GM18507 (cell line): Measurements from ENCODE around the gene MPZ.
"Not testable (repeated sequence)": the region's sequence is repeated elsewhere in the genome, so short reads cannot be mapped to it uniquely, and the experiment has no call there.

Experiments
- DNase-seq: peaks from one replicate; pipeline ENCODE4 v3.0.0; 2011; ENCODE audit warnings: low read depth; ENCODE audit not compliant: insufficient read length; ENCODE audit errors: extremely low spot score
- FAIRE-seq: peaks from 2 replicates; lab custom pipeline; 2011; peaks lifted over from hg19 to GRCh38; lab: Jason Lieb, UNC

Gene MPZ

DNA sequence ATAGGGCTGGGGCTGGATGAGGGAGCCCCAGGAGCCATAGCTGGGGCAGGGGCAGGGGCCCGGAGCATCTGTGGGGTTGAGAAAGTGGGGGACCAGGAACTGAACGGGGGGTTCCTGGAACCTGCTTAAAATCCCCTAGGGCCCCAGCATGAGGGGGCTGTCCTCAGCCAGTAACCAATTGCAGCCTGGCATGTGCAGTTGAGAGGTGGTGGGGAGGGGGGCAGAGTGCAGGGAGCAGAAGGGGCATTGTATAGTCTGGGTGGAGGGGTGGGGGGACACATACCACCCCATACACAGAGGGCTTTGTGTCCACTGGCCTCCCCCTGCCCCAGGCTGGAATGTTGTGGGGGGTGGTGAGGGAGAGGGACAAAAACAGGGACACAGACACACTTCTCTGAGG is at the start of gene MPZ:
MPZ (minus strand) TSS at position 101 of the 400 bp plus-strand sequence; CDS start at position 38, 63 bp downstream.
- no peak for DNase-seq
- FAIRE-seq = no peak

DNA sequence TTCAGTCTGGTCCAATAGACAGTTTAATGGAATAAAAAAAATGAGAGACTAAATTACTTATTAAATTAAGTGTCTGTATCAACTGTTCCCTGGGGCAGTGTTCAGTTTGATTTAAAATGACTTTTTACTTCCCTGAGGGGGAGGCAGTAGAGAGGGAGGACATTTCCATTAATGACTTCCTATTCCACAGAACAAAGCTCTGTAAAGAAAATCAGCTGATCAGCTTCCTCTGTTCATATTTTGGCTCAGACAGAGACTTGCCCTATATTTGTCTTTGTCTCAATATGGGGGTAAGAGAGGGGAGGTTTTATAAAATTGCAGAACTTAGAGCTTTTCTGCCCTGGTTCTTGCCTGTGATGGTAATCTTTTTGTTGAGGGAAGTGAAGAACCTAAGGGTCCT is 49.5 kb upstream of the MPZ start:
- FAIRE-seq (no peak), DNase-seq (no peak)

DNA sequence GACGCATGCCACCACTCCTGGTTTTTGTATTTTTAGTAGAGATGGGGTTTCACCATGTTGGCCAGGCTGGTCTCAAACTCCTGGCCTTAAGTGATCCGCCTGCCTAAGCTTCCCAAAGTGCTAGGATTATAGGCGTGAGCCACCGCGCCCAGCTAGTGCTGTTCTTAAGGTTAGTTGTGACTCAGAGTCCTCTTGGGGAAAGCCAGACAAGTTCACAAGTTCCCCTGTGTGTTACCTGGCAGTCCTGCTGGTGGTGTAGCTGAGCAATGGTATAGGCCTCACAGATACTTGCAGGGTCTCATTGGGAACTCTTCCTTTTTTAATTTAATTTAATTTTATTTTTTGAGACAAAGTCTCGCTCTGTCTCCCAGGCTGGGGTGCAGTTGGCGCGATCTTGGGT is 47.3 kb upstream of the MPZ start:
- FAIRE-seq (no peak), DNase-seq (no peak)

DNA sequence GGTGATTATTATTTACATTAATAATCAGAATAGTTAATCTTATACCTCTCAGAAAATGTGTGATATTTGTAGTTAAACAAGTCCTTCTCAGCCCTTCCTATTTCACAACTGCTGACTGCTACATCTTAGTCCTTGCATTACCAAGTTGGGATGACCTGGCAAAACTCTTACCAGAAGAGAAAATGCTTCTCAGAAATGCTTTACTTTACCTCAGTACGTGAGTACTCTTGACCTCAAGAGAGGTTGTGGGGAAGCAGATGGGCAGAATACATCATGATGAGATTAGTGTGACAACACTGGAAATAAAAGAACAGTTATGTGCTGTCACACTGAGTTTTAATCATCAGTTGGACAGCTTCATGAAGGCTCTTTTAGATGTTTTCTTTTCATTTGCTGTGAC is 41.7 kb upstream of the MPZ start:
- no peak for DNase-seq
- no peak for FAIRE-seq

DNA sequence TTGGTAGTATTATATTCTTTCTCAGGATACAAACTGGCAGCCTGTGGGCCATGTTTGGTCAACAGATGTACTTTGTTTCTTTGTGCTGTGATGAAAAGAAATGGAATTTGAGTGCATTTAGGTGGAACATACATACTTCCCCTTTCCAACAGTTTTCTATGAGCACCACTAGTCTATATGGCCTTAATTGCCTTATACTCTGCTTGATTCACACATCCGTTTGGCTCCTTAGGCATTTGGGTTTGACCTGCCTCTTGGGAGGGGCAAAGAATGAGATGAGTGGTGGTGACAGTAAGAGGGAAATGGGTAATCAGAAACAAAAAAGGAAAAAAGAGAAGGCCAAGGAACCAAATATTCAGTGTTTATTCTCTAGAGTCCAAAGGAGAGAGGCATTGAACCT is 40.9 kb upstream of the MPZ start:
- FAIRE-seq (no peak), DNase-seq (no peak)

DNA sequence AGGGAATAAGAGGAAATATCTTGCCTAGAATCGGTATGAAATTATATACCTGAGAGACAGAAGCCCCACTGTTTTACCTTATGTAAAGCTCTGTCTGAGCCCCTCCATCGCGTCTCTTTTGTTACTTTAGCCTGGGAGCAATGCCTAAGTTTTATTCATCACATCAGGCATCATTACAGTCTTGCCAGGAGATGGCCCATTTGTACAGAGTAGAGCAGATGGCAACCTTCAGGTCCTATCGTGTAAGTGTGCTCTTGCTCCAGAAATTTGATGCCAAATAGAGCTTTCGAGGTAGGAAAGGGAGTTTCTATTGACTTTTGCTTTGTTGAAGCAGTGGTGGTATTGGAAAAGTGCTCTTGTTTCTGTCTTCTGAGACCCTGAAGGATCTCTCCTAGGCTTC is 33.1 kb upstream of the MPZ start:
- DNase-seq = no peak

DNA sequence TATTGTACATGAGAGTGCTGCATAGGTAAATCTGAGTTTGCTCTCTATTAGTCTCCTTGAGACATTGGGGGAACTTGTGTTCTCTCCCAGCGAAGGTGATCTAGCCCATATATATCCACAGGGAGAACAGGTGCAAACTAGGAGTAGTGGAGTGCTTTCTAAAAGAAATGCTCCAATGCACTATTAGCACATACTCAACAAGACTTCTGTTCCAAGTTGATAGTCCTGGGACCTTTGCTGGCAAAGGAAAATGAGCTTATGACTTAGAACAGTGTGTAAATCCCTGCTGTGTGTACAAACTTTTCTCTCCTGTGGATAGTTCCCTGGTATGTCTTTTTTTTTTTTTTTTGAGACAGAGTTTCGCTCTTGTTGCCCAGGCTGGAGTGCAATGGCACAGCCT is 32.4 kb upstream of the MPZ start:
- FAIRE-seq = no peak
- DNase-seq = no peak

More for the DNA sequence above, 33.1 kb upstream of the MPZ start:
- no peak for FAIRE-seq

DNA sequence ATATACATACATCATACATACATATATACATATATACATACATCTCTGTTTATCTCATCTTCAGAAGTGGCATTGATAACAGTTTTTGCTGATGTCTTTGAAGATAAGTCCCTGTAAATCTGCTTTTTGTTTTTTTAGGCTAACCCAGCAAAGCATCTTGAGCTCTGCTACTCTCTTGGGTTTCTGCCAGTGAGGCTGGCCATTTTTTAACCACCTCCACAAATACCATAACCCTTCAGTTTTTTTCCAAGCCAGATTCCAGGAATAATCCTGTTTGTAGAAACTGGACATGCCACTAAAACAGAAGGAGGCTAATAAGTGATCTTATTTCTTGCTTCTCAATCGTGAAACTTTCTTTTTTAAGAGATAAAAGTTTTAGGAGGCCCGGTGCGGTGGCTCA is 26.0 kb upstream of the MPZ start:
- FAIRE-seq (no peak), DNase-seq (no peak)

DNA sequence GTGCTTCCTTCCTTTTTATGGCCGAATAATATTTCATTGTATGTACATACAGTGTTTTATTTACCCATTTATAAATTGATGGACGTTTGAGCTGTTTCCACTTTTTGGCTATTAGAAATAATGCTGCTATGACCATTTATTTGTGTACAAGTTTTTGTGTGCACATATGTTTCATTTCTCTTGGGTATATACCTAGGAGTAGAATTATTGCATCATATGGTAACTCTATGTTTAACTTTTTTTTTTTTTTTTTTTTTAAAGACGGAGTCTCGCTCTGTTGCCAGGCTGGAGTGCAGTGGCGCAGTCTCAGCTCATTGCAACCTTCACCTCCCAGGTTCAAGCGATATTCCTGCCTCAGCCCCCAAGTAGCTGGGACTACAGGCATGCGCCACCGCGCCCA is 23.4 kb upstream of the MPZ start:
- no peak for FAIRE-seq
- no peak for DNase-seq

DNA sequence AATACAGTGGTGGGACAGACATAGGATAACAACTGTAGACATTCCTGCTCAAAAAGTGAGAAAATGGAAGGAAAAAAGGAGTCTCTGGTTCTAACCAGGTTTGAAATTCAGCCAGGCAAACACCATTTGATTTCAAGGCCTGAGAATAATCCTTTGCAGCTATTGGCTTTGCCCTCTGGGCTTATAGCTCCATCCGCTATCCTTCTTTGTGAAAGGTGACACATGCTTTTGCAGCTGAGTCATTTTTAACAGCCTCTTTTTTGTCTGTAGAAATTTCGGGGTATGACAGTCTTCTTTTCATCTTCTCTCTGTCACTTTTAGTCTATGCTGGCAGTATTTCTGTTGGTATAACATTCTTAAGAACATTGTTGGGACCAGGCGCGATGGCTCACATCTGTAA is 20.6 kb upstream of the MPZ start:
- DNase-seq (no peak), FAIRE-seq (no peak)

DNA sequence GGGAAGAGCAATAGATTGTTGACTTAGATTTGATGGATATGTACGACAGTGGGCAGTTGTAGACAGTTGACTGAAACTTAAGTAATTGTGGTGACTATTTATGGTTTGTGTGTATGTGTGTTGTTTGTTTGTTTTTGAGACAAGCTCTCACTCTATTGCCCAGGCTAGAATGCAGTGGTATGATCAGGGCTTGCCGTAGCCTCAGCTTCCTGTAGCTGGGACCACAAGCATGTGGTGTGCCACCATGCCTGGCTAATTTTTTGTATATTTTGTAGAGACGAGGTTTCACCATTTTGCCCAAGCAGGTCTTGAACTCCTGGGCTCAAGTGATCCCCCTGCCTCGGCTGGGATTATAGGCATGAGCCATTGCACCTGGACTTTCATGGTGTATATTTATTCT is 14.3 kb upstream of the MPZ start:
- DNase-seq (no peak), FAIRE-seq (no peak)

DNA sequence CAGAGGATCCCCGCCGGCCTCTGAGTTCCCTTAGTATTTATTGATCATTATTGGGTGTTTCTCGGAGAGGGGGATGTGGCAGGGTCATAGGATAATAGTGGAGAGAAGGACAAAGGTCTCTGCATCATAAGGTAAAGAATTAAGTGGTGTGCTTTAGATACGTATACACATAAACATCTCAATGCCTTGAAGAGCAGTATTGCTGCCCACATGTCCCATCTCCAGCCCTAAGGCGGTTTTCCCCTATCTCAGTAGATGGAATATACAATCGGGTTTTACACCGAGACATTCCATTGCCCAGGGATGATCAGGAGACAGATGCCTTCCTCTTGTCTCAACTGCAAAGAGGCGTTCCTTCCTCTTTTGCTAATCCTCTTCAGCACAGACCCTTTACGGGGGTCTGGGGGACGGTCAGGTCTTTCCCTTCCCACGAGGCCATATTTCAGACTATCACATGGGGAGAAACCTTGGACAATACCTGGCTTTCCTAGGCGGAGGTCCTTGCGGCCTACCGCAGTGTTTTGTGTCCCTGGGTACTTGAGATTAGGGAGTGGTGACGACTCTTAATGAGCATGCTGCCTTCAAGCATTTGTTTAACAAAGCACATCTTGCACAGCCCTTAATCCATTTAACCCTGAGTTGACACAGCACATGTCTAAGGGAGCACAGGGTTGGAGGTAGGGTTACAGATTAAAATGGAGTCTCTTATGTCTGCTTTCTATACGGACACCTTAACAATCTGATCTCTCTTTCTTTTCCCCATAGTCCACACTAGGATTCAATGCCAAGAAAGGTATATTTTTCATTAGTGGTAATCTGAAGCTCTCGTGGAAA is 6.3 kb upstream of the MPZ start:
- DNase-seq, FAIRE-seq: not testable (repeated sequence)

DNA sequence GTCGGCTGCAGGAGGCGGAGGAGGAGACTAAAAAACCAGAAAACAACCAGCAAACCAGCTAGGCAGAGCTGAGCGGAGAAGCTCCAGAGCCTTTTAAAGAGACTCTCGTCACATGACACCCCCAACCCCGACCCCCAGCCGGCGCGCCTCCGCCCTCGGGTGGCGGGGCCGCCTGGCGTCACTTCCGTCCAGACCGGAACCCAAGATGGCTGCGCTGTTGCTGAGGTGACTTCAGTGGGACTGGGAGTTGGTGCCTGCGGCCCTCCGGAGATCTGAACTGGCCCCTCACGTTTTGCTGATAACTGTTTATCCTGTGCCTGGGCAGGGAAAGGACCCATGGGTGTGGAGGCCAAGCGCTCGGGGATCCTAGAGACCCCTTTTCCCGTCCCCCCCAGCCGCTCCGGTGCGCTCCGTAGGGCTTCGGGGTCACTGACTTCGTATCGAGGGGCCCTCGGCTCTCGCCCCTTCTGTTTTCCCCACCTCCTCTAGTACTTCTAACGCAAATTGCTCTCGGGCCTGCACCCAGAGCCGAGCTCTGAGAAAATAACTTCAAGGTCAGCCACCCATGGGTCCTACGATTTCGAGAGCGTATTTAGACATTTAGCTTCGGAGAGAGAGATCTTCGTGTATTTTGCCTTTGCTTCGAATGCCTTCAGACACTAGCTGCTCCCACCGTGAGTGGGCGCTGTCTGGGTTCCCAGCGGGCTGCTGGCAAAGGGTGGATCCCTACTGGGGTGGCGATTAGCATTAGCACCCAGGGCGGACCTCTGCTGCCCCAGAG is 4.6 kb upstream of the MPZ start, which contains the start of gene SDHC:
SDHC (plus strand) TSS at position 181 of the 781 bp plus-strand sequence; CDS start at position 206, 25 bp downstream.
- DNase-seq = peak; percentile 79
- peak; percentile 96 for FAIRE-seq

DNA sequence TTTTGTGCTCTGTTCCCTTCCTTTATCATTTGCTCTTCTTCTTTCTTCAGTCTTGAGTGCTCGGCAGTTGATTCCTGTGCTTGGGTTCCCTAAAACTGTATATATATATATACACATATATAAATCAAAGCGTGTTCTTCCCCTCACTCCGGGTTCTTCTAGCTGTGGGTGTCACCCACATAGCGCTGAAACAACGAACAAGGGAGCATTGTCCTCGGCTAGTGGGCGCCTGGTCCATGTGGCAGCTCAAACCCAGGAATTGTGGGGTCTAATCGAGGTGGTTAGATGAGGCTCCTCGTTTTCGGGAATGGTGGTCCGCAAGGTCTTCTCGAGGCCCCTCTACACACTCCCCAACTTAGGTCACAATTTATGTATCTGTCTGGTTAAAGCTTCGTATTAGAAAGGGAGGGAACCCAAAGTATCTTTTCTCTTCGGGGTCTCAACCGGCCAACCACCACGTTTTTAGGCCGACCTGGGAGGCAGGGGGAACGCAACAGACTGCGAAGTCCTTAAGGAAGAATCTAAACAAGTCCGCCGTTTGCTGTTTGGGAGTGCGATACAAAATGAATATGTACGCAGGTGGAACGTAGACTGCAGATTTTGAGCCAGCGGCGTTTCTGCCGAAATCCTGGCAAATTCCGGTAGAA is 3.9 kb upstream of the MPZ start:
- FAIRE-seq (no peak), DNase-seq (no peak)

DNA sequence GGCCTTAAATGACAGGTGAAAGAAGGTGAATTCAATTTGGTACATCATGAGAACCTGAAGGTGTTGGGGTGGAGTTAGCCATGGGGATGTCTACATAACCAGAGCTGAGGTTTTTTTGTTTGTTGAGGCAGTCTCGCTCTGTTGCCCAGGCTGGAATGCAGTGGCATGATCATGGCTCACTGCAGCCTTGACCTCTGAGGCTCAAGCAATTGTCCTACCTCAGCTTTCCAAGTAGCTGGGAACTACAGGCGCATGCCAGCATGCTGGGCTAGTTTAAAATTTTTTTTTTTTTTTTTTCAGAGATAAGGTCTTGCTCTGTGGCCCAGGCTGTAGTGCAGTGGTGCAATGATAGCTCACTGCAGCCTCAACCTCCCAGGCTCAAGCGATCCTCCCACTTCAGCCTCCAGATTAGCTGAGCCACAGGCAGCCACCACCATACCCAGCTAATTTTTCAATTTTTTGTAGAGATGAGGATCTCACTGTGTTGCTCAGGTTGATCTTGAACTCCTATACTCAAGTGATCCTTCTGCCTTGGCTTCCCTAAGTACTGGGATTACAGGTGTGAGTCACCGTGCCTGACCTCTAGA is 1.9 kb upstream of the MPZ start:
- DNase-seq (no peak), FAIRE-seq (no peak)

DNA sequence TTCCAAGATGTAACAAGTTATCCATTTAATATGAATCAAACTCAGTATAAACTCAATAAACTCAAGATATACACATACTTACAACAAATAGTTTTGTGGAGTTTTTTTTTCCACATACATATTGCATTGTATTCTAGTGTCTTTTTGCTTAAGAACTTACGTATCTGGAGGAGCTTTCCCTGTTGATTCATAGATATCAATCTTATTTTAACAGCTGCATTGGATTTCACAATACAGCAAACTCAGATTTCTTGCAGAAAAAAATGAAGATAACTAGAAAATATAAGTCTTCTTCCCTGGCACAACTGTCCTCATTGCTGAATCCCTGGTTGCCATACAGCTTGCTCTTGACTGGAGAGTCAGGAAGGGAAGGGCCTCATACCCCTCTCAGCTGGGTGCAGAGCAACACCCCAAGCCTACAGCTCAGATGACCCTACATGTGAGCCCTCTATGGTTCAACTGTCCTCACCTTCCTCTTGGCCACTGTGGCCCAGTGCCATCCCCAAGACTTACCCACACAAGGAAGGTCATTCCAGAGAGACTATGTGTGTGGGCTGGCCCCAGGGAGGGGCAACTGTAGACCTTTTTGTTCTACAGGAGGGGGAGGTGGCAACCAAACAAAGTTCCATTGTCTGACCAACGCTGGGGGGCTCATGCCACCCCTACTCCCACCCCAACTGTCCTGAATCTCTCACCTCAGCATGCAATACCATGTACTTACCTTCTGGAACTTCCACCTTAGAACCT is 1.7 kb downstream of the MPZ start:
- FAIRE-seq = no peak
- DNase-seq = no peak

DNA sequence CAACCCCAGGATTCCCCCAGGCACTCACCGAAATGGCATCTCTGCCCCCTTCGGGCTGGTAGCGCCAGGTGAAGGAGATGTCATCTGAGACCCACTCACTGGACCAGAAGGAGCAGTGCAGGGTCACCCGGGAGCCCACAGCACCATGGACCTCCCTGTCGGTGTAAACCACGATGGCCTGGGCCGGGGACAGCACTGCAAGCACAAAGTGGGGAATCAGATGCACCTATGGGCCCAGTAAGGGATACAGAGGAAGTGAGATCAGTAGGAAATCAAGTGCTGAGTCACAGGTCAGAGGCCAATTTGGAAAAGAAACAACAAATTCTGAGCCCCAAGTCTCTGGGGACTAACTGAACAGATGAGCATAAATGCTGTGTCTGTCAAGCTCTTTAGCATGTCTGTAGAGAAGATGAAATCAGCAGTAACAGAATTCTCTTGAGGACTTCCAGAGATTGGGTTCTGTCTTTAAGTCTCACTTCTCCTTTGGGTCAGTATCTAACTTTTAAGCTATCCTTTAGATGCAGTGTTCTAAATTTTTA is 2.5 kb downstream of the MPZ start:
- FAIRE-seq = peak; percentile 41
- no peak for DNase-seq

DNA sequence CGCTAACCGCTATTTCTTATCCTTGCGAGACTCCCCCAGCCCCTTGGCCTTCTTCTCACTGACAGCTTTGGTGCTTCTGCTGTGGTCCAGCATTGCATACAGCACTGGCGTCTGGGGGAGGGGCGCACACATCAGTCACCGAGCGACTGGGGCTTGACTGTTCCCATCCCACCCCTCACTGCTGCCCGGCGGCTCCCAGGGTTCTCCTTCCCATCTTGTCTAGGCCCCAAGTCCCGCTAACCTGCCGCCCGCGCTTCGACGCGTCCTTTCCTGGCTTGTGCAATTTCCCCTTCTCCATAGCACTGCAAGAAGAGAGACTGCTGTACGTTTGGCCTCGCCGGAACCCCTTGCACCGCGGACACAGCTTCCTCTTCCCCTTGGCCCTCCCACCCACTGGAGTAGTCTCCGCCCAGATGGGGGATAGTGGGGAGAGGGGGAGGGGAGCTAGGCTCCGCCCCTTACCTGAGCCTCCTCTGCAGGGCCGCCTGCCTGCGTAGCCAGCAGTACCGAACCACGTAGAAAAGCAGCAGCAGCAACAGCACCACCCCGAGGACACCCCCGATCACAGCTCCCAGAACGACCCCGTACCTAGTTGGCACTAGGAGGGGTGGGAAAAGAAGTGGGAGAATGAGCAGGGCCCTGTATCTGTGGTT is 3.8 kb downstream of the MPZ start:
- FAIRE-seq (peak; percentile 93), DNase-seq (peak; percentile 84)
